K562 (cell line): Measurements from ENCODE around the gene ABCG5. TPM values are rescaled to one million over a fixed set of nuclear protein-coding genes. Genes with fewer than 3 reads are reported as not detected.

ENCODE experiments used
- ATAC-seq: fragments of 200-7000 bp; cut with Tn5 transposase; 3 replicates; pipeline ENCODE4 v1.9.1; 2020; ENCODE audit warnings: moderate library complexity
- BruUV-seq: library from RNA; stranded (reverse); fragments of 400-500 nt; replicated peaks from 2 replicates; lab custom pipeline; 2021; lab: Mats Ljungman, UMichigan
- CTCF ChIA-PET: fragments of 300-600 bp; formaldehyde crosslinking; extraction: SDS; loops from one replicate; lab custom pipeline; 2021; ENCODE audit warnings: low intra/inter-chr PET ratio; lab: Yijun Ruan, JAX
- POLR2A ChIA-PET: fragments of 300-600, 350-650 bp; sonication (Branson Sonifier 250); formaldehyde crosslinking; extraction: SDS; loops from one replicate; lab custom pipeline; 2021; ENCODE audit warnings: antibody characterized with exemption, inconsistent platforms; lab: Yijun Ruan, JAX
- DNase-seq, 4 experiments: peaks; one replicate each; pipeline versions ENCODE4 v3.0.0 to v3.0.0-alpha.2; 2011 to 2018; ENCODE audit warnings: low spot score in 3 of 4, mixed read lengths in 3 of 4; ENCODE audit errors: extremely low read depth in 1 of 4
- FAIRE-seq: peaks from 2 replicates; lab custom pipeline; 2011; peaks lifted over from hg19 to GRCh38; lab: Jason Lieb, UNC
- H2AFZ ChIP-seq: 2 replicates; pipeline ENCODE4 v1.6.0; 2011; ENCODE audit warnings: low read depth, low read length, control low read depth, inconsistent platforms
- H3K27ac ChIP-seq: fragments of 200-600 bp; 3 replicates; pipeline ENCODE4 v1.8.0; 2011; ENCODE audit warnings: low read depth, mild to moderate bottlenecking, control low read depth, inconsistent platforms, low read length, moderate library complexity, mixed read lengths; ENCODE audit errors: extremely low read depth
- H3K27me3 ChIP-seq, 2 experiments: fragments of 300-600 bp in 1 of 2; 2 replicates in 1 of 2; 3 replicates in 1 of 2; pipeline versions ENCODE4 v1.6.0 to v1.8.0; 2011; ENCODE audit warnings: inconsistent platforms in 2 of 2, low read length in 2 of 2, mild to moderate bottlenecking in 1 of 2, mixed read lengths in 1 of 2, moderate library complexity in 1 of 2; ENCODE audit not compliant: control insufficient read depth in 2 of 2, insufficient read depth in 2 of 2
- H3K36me3 ChIP-seq: fragments of 300-600 bp; 3 replicates; pipeline ENCODE4 v1.8.0; 2011; ENCODE audit warnings: mild to moderate bottlenecking, low read length, inconsistent platforms; ENCODE audit not compliant: control insufficient read depth, insufficient read depth
- H3K4me1 ChIP-seq, 2 experiments: fragments of 200-600 bp in 1 of 2; replicated peaks in 1 of 2; 2 replicates in 1 of 2; 3 replicates in 1 of 2; pipeline versions ENCODE4 v1.5.1 to v1.8.0; 2011; ENCODE audit warnings: inconsistent platforms in 2 of 2, low read length in 2 of 2, mild to moderate bottlenecking in 1 of 2, mixed read lengths in 1 of 2, moderate library complexity in 1 of 2; ENCODE audit not compliant: control insufficient read depth in 2 of 2, insufficient read depth in 2 of 2
- H3K4me2 ChIP-seq: 2 replicates; pipeline ENCODE4 v1.6.1; 2011; ENCODE audit warnings: low read length, control low read depth, inconsistent platforms, mixed read lengths; ENCODE audit not compliant: insufficient read depth
- H3K4me3 ChIP-seq: fragments of 200-600 bp; sonication (generic), shearing (Covaris generic); 2 replicates; pipeline ENCODE4 v1.5.1; 2016; ENCODE audit warnings: control low read depth, inconsistent platforms
- H3K79me2 ChIP-seq: fragments of 200-600 bp; 3 replicates; pipeline ENCODE4 v1.8.0; 2011; ENCODE audit warnings: low read length, inconsistent platforms; ENCODE audit not compliant: control insufficient read depth, insufficient read depth
- H3K9ac ChIP-seq, 2 experiments: 2 replicates each; pipeline versions ENCODE4 v1.6.0 to v1.6.1; 2011; ENCODE audit warnings: low read depth in 2 of 2, low read length in 2 of 2, control low read depth in 1 of 2, inconsistent platforms in 1 of 2, mild to moderate bottlenecking in 1 of 2, mixed read lengths in 1 of 2; ENCODE audit not compliant: insufficient read depth in 1 of 2
- H3K9me1 ChIP-seq: one replicate; pipeline ENCODE4 v1.6.0; 2011; ENCODE audit warnings: inconsistent platforms, mild to moderate bottlenecking, low read length, moderate library complexity; ENCODE audit not compliant: control insufficient read depth, insufficient read depth
- H3K9me3 ChIP-seq: replicated peaks from 2 replicates; pipeline ENCODE4 v1.5.1; 2011; ENCODE audit warnings: low read depth, low read length, inconsistent platforms; ENCODE audit not compliant: control insufficient read depth, insufficient read depth
- H4K20me1 ChIP-seq: replicated peaks from 2 replicates; pipeline ENCODE4 v1.6.1; 2011; ENCODE audit warnings: low read length, inconsistent platforms, mixed read lengths; ENCODE audit not compliant: control insufficient read depth, insufficient read depth
- EZH2 ChIP-seq: IDR thresholded peaks from 2 replicates; pipeline ENCODE4 v1.6.1; 2012; ENCODE audit warnings: low read depth, mild to moderate bottlenecking, inconsistent platforms, low read length, borderline replicate concordance
- MAFF ChIP-seq: IDR thresholded peaks from 2 replicates; pipeline ENCODE4 v1.6.1; 2012; ENCODE audit warnings: low read length, improper control_type of control experiment
- MAFK ChIP-seq: IDR thresholded peaks from 2 replicates; pipeline ENCODE4 v1.6.1; 2011; ENCODE audit warnings: low read length, improper control_type of control experiment
- NELFE ChIP-seq: IDR thresholded peaks from 2 replicates; pipeline ENCODE4 v1.6.1; 2011; ENCODE audit warnings: mild to moderate bottlenecking; ENCODE audit not compliant: insufficient read depth, insufficient read length
- SAFB2 ChIP-seq: fragments of 200-400 bp; formaldehyde crosslinking; IDR thresholded peaks from 2 replicates; pipeline ENCODE4 v1.6.1; 2018; ENCODE audit warnings: borderline replicate concordance, low read length, low read depth, moderate library complexity; ENCODE audit not compliant: severe bottlenecking
- ZKSCAN3 ChIP-seq: fragments of 250-450 bp; sonication (Bioruptor Pico); IDR thresholded peaks from 2 replicates; pipeline ENCODE4 v1.4.0; 2020
- ZNF121 ChIP-seq: sonication (generic); formaldehyde crosslinking; conservative IDR thresholded peaks from 2 replicates; pipeline ENCODE4 v1.8.0; 2022; ENCODE audit warnings: missing genetic modification reagents
- ZNF316 ChIP-seq: fragments of 450-650 bp; IDR thresholded peaks from 2 replicates; pipeline ENCODE4 v1.6.1; 2016
- ZNF407 ChIP-seq: fragments of 450-650 bp; IDR thresholded peaks from 2 replicates; pipeline ENCODE4 v1.6.1; 2016; ENCODE audit warnings: low read depth
- WGBS: fragments of 100-300 bp; shearing (Covaris generic); methylation state at CpG from one replicate; pipeline ENCODE4 v1.1.6; 2016; ENCODE audit warnings: low coverage, mixed read lengths; ENCODE audit not compliant: insufficient coverage; ENCODE audit errors: missing lambda C conversion rate; 5-methylcytosine and 5-hydroxymethylcytosine counted together
- in situ Hi-C: fragments of 300-500 bp; cut with MboI; formaldehyde crosslinking; loops from 4 replicates; pipeline ENCODE4 v1.15.0; 2018; ENCODE audit warnings: inconsistent platforms, mixed read lengths
- intact Hi-C: fragments of 100-400 bp; cut with micrococcal nuclease; formaldehyde crosslinking; loops from 2 replicates; pipeline ENCODE4 v1.14.2; 2022
- polyA plus RNA-seq, 8 experiments: library from polyadenylated mRNA; depleted of rRNA in 4 of 8; stranded (reverse) in 5 of 8; unstranded in 3 of 8; fragments of >200 nt; fragmentation: Nextera tagmentation in 2 of 8; fragmentation: Illumina TruSeq in 1 of 8; extraction: Ambion mirVana in 2 of 8; extraction: Trizol in 1 of 8; gene quantifications; 2 replicates each; pipeline versions ENCODE4 v1.2.1 to v1.2.3, GENCODE V29; 2011 to 2014; ENCODE audit warnings: inconsistent platforms in 1 of 8, missing spikeins in 1 of 8
- total RNA-seq, 7 experiments: library from RNA; depleted of rRNA in 6 of 7; stranded (reverse); fragments of >200 nt in 6 of 7; fragmentation: Illumina TruSeq in 2 of 7; extraction: Trizol in 2 of 7; gene quantifications; 2 replicates each; pipeline versions ENCODE4 v1.2.1 to v1.2.3, GENCODE V29; 2011 to 2021; ENCODE audit warnings: low replicate concordance in 1 of 7

ABCG5 gene
- total and polyA plus RNA-seq, 9 of the 15 experiments (the other 6 are each of a cell fraction or from before 2014, with no cell fraction given): 0.01 TPM; not detected in 7

GRCh38 chr2:43837033-43837432, 1.6 kb downstream of the ABCG5 start:
- DNase-seq: no peak
- no TSS peak for BruUV-seq
- intact Hi-C loops (no loop called here), in situ Hi-C loops (no loop called here)
- H2AFZ ChIP-seq: no peak overlapping the region
- H3K4me3 ChIP-seq: no peak overlapping the region
- H3K9me1 ChIP-seq: no peaks in the 10 kb centered on the region
- no peak for FAIRE-seq
- H3K9ac ChIP-seq: no peak overlapping the region
- peaks cover 31 to 53% of the 10 kb centered on the region in 2 experiments for H3K27me3 ChIP-seq
- no peaks in the 10 kb centered on the region for H3K79me2 ChIP-seq
- no peaks in the 10 kb centered on the region for H4K20me1 ChIP-seq
- H3K36me3 ChIP-seq: no peaks in the 10 kb centered on the region
- ChIA-PET CTCF (no interaction called here), POLR2A (interaction anchor here (0.7 to 2.1 kb wide), 3 partner anchors 9 to 48 kb away, joined by 3 to 6 read pairs (median 3); no protein-coding TSS in a partner anchor)
- H3K4me1 ChIP-seq: peaks cover 2 to 11% of the 10 kb centered on the region in 2 experiments; a peak in 3 of 5 replicates
- 10% methylated on average over 4 of the region's 4 CpGs for WGBS
- TF ChIP-seq SAFB2: no peak
- TF ChIP-seq NELFE: no peak
- TF ChIP-seq ZNF121 (CRISPR knock-in tag): peak; percentile 58
- no peak overlapping the region for H3K27ac ChIP-seq
- no peak for ATAC-seq
- no peak overlapping the region for H3K4me2 ChIP-seq
- H3K9me3 ChIP-seq: no peaks in the 10 kb centered on the region

GRCh38 chr2:43832457-43832856, 6.2 kb downstream of the ABCG5 start:
- ATAC-seq: no peak; the same call in 2 of the 3 replicates
- TF ChIP-seq ZNF316 (peak; percentile 91), MAFF (peak; percentile 81), ZKSCAN3 (no peak), EZH2 (no peak), MAFK (peak; percentile 73), ZNF407 (no peak)

More at GRCh38 chr2:43832457-43832856, 6.2 kb downstream of the ABCG5 start:
- Histone ChIP-seq H3K4me1 (peaks cover 0 to 10% of the 10 kb centered on the region in 2 experiments; a peak in 4 of 5 replicates), H3K79me2 (no peaks in the 10 kb centered on the region), H3K9me3 (no peaks in the 10 kb centered on the region), H3K9me1 (no peaks in the 10 kb centered on the region), H3K4me3 (no peak overlapping the region), H3K4me2 (no peak overlapping the region), H2AFZ (no peak overlapping the region), H3K27me3 (peaks cover 22 to 31% of the 10 kb centered on the region in 2 experiments; a peak in 4 of 5 replicates), H3K9ac (no peak overlapping the region), H3K36me3 (no peaks in the 10 kb centered on the region), H3K27ac (no peak overlapping the region), H4K20me1 (no peaks in the 10 kb centered on the region)
- in situ Hi-C loops: no loop called here
- BruUV-seq: no TSS peak
- no peak for DNase-seq
- WGBS: 19% methylated on average over 3 of the region's 3 CpGs
- POLR2A ChIA-PET: interaction anchor here (1.1 kb wide), 1 partner anchor 14 kb away, joined by 5 read pairs; no protein-coding TSS in a partner anchor
- FAIRE-seq: peak; percentile 35
- intact Hi-C loops: no loop called here
- CTCF ChIA-PET: no interaction called here
